Right lobe of liver (tissue), 6 donors: ENCODE measurements around the gene PBXIP1. TPM values are rescaled to one million over a fixed set of nuclear protein-coding genes. Genes with fewer than 3 reads are reported as not detected.
"Not testable (repeated sequence)": the region's sequence is repeated elsewhere in the genome, so short reads cannot be mapped to it uniquely, and the experiment has no call there.

Source experiments
- ATAC-seq, 4 donors: fragments of 200-7000 bp; cut with Tn5 transposase; one replicate each; pipeline ENCODE4 v1.9.1; 2020; ENCODE audit warnings: mild to moderate bottlenecking in 4 of 4, moderate library complexity in 4 of 4
- DNase-seq, 3 donors: peaks; one replicate each; pipeline ENCODE4 v3.0.0-alpha.2; 2020
- H3K27ac ChIP-seq, 3 donors: fragments of 200-600 bp; one replicate each; pipeline ENCODE4 v1.8.0; 2022
- H3K27me3 ChIP-seq, 2 donors: fragments of 200-600 bp; one replicate each; pipeline ENCODE4 v1.8.0; 2022
- H3K36me3 ChIP-seq, 4 donors: fragments of 200-600 bp; sonication (generic) in 1 of 4; one replicate each; pipeline versions ENCODE4 v1.5.1 to v1.8.0; 2017 to 2022; ENCODE audit warnings: control low read depth in 1 of 4
- H3K4me1 ChIP-seq, 4 donors: fragments of 200-600 bp; sonication (generic) in 1 of 4; one replicate each; pipeline versions ENCODE4 v1.5.1 to v1.8.0; 2017 to 2022; ENCODE audit warnings: control low read depth in 1 of 4
- H3K4me3 ChIP-seq, 3 donors: fragments of 200-600 bp; one replicate each; pipeline ENCODE4 v1.8.0; 2022
- H3K9me3 ChIP-seq, 4 donors: fragments of 200-600 bp; sonication (generic) in 1 of 4; one replicate each; pipeline versions ENCODE4 v1.5.1 to v1.8.0; 2017 to 2022; ENCODE audit warnings: control low read depth in 1 of 4
- CTCF ChIP-seq, 4 donors: fragments of 200-600 bp in 3 of 4; fragments of 450-650 bp in 1 of 4; IDR thresholded peaks; one replicate each; pipeline versions ENCODE4 v1.5.1 to v1.8.0; 2016 to 2022; ENCODE audit warnings: antibody characterized with exemption in 4 of 4, mild to moderate bottlenecking in 2 of 4
- POLR2A ChIP-seq: fragments of 450-650 bp; IDR thresholded peaks from one replicate; pipeline ENCODE4 v1.6.1; 2017; ENCODE audit warnings: antibody characterized with exemption, mild to moderate bottlenecking
- WGBS: methylation state at CpG from one replicate; pipeline ENCODE4 v1.1.6; 2018; ENCODE audit warnings: low coverage, low lambda C conversion rate; ENCODE audit not compliant: insufficient coverage; ENCODE audit errors: missing lambda C conversion rate; 5-methylcytosine and 5-hydroxymethylcytosine counted together
- intact Hi-C, 2 donors: fragments of 100-400 bp; cut with DNase I; formaldehyde crosslinking; loops; one replicate each; pipeline versions ENCODE4 v1.11.2 to v1.14.1; 2022
- total RNA-seq, 6 experiments: library from RNA; depleted of rRNA in 2 of 6; stranded (reverse); fragments of >200 nt in 2 of 6; fragmentation: NEBNext Ultra II Directional in 3 of 6; extraction: Animal tissue kit (Norgen Biotek cat#: 25700) in 3 of 6; gene quantifications; one replicate each; pipeline versions ENCODE4 v1.1.0 to v1.2.4, GENCODE V29; 2016 to 2023
- donor health status: DM: no; HTN: yes; CAD: no.
- donor health status: DM: no; HTN: no; CAD: no.
- donor health status: DM: no; HTN: no; CAD: no.
- donor health status: DM: no; HTN: yes; CAD: no.
- donor health status: DM: no; HTN: yes; CAD: no.

PBXIP1 gene
- total RNA-seq, 6 experiments from 2014 or later: 16.7 to 25.9 (median 19.1) TPM

GRCh38 chr1:154983776-154984466 lies 28.0 kb upstream of the PBXIP1 start:
- peaks cover 0 to 28% (median 4%) of the 10 kb centered on the region in 4 donors for H3K4me1 ChIP-seq
- H3K9me3 ChIP-seq: no peaks in the 10 kb centered on the region
- WGBS: 20% methylated on average over 14 of the region's 17 CpGs
- peak overlapping the region; percentile 55 to 83 (median 75) for H3K4me3 ChIP-seq
- intact Hi-C loops: loop anchor here in 1 of 2 donors (10.0 kb wide), 1 partner anchor 71 kb away; the partner anchor contains the start of gene ADAM15
- no peak for TF ChIP-seq POLR2A
- TF ChIP-seq CTCF (IDR thresholded peaks at IDR 0.05): no peak
- peak overlapping the region in 2 of 3 donors; percentile 1 to 58 for H3K27ac ChIP-seq
- ATAC-seq (no peak), DNase-seq (peak in 1 of 3 donors; percentile 42)
- peaks cover 0 to 10% (median 0%) of the 10 kb centered on the region in 4 donors for H3K36me3 ChIP-seq
- H3K27me3 ChIP-seq: no peaks in the 10 kb centered on the region

- H3K9me3 ChIP-seq: no peaks in the 10 kb centered on the region
- 0% methylated on average over 26 of the region's 26 CpGs for WGBS
- peak; percentile 98 to 99 (median 98) for ATAC-seq
- DNase-seq: peak; percentile 94 to 99 (median 96)
- TF ChIP-seq CTCF (IDR thresholded peaks at IDR 0.05): no peak
- TF ChIP-seq POLR2A: peak; percentile 32
- H3K36me3 ChIP-seq: peaks cover 0 to 11% (median 2%) of the 10 kb centered on the region in 4 donors
- H3K27me3 ChIP-seq: no peaks in the 10 kb centered on the region
- peak within 1 kb of the TSS; percentile 1 to 58 (median 35) for H3K27ac ChIP-seq
- H3K4me3 ChIP-seq: peak within 1 kb of the TSS; percentile 55 to 83 (median 75)
- peaks cover 0 to 26% (median 4%) of the 10 kb centered on the region in 4 donors for H3K4me1 ChIP-seq
- intact Hi-C loops: loop anchor here in 1 of 2 donors (10.0 kb wide), 1 partner anchor 72 kb away; the partner anchor contains the start of gene ADAM15
Observed at GRCh38 chr1:154982897-154983648, 27.2 kb upstream of the PBXIP1 start, which contains the start of gene FLAD1. FLAD1 (plus strand) TSS chr1:154983344; CDS start chr1:154983695, 351 bp downstream.

GRCh38 chr1:154982341-154982740 lies 26.4 kb upstream of the PBXIP1 start:
- Histone ChIP-seq H3K4me1 (peaks cover 0 to 20% (median 4%) of the 10 kb centered on the region in 4 donors), H3K4me3 (peak overlapping the region in 1 of 3 donors; percentile 55), H3K27me3 (no peaks in the 10 kb centered on the region), H3K36me3 (peaks cover 0 to 12% (median 4%) of the 10 kb centered on the region in 4 donors), H3K9me3 (no peaks in the 10 kb centered on the region), H3K27ac (no peak overlapping the region)
- intact Hi-C loops: loop anchor here in 1 of 2 donors (10.0 kb wide), 1 partner anchor 72 kb away; the partner anchor contains the start of gene ADAM15
- ATAC-seq: no peak
- TF ChIP-seq CTCF (IDR thresholded peaks at IDR 0.05) (no peak), POLR2A (no peak)
- no peak for DNase-seq
- WGBS: 65% methylated on average over 5 of the region's 6 CpGs

GRCh38 chr1:154978360-154978759 lies 22.5 kb upstream of the PBXIP1 start:
- no peaks in the 10 kb centered on the region for H3K27me3 ChIP-seq
- intact Hi-C loops: no loop called here
- peaks cover 0 to 14% (median 0%) of the 10 kb centered on the region in 4 donors for H3K4me1 ChIP-seq
- no peaks in the 10 kb centered on the region for H3K9me3 ChIP-seq
- DNase-seq: no peak
- TF ChIP-seq POLR2A (no peak), CTCF (IDR thresholded peaks at IDR 0.05) (no peak)
- H3K27ac ChIP-seq: no peak overlapping the region
- ATAC-seq: no peak
- H3K36me3 ChIP-seq: peaks cover 0 to 12% (median 4%) of the 10 kb centered on the region in 4 donors
- 90% methylated on average over 3 of the region's 3 CpGs for WGBS
- no peak overlapping the region for H3K4me3 ChIP-seq

GRCh38 chr1:154977762-154978161 lies 21.9 kb upstream of the PBXIP1 start:
- H3K9me3 ChIP-seq, DNase-seq, H3K27me3 ChIP-seq, H3K4me3 ChIP-seq, ATAC-seq, intact Hi-C loops, H3K27ac ChIP-seq: not testable (repeated sequence)
- Histone ChIP-seq H3K36me3 (peaks cover 0 to 12% (median 4%) of the 10 kb centered on the region in 4 donors), H3K4me1 (peaks cover 0 to 17% (median 2%) of the 10 kb centered on the region in 4 donors)
- 56% methylated on average over 3 of the region's 3 CpGs for WGBS
